HepG2 (cell line): ENCODE measurements around the gene ARHGAP22. TPM values are rescaled to one million over a fixed set of nuclear protein-coding genes. Genes with fewer than 3 reads are reported as not detected.

Experiments used
- ARNTL ChIP-seq: sonication (generic); formaldehyde crosslinking; IDR thresholded peaks from 2 replicates; pipeline ENCODE4 v1.4.0; 2020; ENCODE audit warnings: mild to moderate bottlenecking, missing genetic modification reagents
- DBP ChIP-seq: sonication (generic); formaldehyde crosslinking; IDR thresholded peaks from 2 replicates; pipeline ENCODE4 v1.4.0; 2020; ENCODE audit warnings: missing genetic modification reagents; ENCODE audit errors: not compliant biosample characterization
- HMGXB4 ChIP-seq, 2 experiments: sonication (generic) in 1 of 2; formaldehyde crosslinking in 1 of 2; IDR thresholded peaks; 2 replicates each; pipeline versions ENCODE4 v1.4.0 to v1.6.1; 2018 to 2020; ENCODE audit warnings: missing genetic modification reagents in 2 of 2, borderline replicate concordance in 1 of 2, low read depth in 1 of 2, mild to moderate bottlenecking in 1 of 2, missing biosample characterization in 1 of 2
- JARID2 ChIP-seq: sonication (generic); formaldehyde crosslinking; IDR thresholded peaks from 2 replicates; pipeline ENCODE4 v1.8.1; 2023; ENCODE audit warnings: missing genetic modification reagents, inconsistent platforms; ENCODE audit not compliant: insufficient replicate concordance
- KAT7 ChIP-seq: IDR thresholded peaks from 2 replicates; pipeline ENCODE4 v1.6.1; 2018; ENCODE audit warnings: borderline replicate concordance, missing compliant biosample characterization
- SALL2 ChIP-seq: sonication (generic); formaldehyde crosslinking; IDR thresholded peaks from 2 replicates; pipeline ENCODE4 v1.8.1; 2023; ENCODE audit warnings: mild to moderate bottlenecking, missing genetic modification reagents, inconsistent platforms
- USF2 ChIP-seq, 2 experiments: sonication (generic) in 1 of 2; formaldehyde crosslinking in 1 of 2; IDR thresholded peaks; 2 replicates each; pipeline versions ENCODE4 v1.5.1 to v1.6.1; 2011 to 2020; ENCODE audit warnings: borderline replicate concordance in 1 of 2, low read depth in 1 of 2, low read length in 1 of 2, mild to moderate bottlenecking in 1 of 2, missing genetic modification reagents in 1 of 2, moderate library complexity in 1 of 2
- ZBTB20 ChIP-seq: sonication (generic); formaldehyde crosslinking; IDR thresholded peaks from 2 replicates; pipeline ENCODE4 v1.8.1; 2023; ENCODE audit warnings: missing genetic modification reagents, low read depth, mild to moderate bottlenecking, borderline replicate concordance
- ZFP36L1 ChIP-seq: sonication (generic); formaldehyde crosslinking; IDR thresholded peaks from 2 replicates; pipeline ENCODE4 v1.8.0; 2022; ENCODE audit warnings: mild to moderate bottlenecking, missing genetic modification reagents, moderate library complexity
- ZNF256 ChIP-seq: sonication (generic); formaldehyde crosslinking; conservative IDR thresholded peaks from 2 replicates; pipeline ENCODE4 v1.4.0; 2020; ENCODE audit warnings: missing genetic modification reagents
- ZNF329 ChIP-seq: sonication (generic); formaldehyde crosslinking; IDR thresholded peaks from 2 replicates; pipeline ENCODE4 v1.9.0; 2021; ENCODE audit warnings: low read depth, mild to moderate bottlenecking, missing genetic modification reagents
- polyA plus RNA-seq, 8 experiments: library from polyadenylated mRNA; depleted of rRNA in 3 of 8; stranded (reverse) in 7 of 8; unstranded in 1 of 8; fragments of >200 nt; fragmentation: Illumina TruSeq in 4 of 8; extraction: Trizol in 4 of 8; gene quantifications; 2 replicates each; pipeline versions ENCODE4 v1.2.1 to v1.2.3, GENCODE V29; 2011 to 2016; ENCODE audit warnings: low read depth in 4 of 8, missing spikeins in 1 of 8, mixed read lengths in 1 of 8; ENCODE audit not compliant: insufficient read depth in 1 of 8
- total RNA-seq, 5 experiments: library from RNA; depleted of rRNA; stranded (reverse); fragments of >200 nt; fragmentation: Illumina TruSeq; extraction: Trizol; gene quantifications; 2 replicates each; pipeline ENCODE4 v1.2.3, GENCODE V29; 2016; ENCODE audit warnings: low read depth in 1 of 5

ARHGAP22 gene
- total and polyA plus RNA-seq, 2 of the 13 experiments (the other 11 are each of a cell fraction or from before 2014, with no cell fraction given), result 0.08 to 0.38 TPM

- TF ChIP-seq JARID2, result no peak
- no peak for TF ChIP-seq SALL2
- no peak for TF ChIP-seq USF2 (IDR thresholded peaks at IDR 0.05; ENCODE audit: low read depth, low read length)
- TF ChIP-seq USF2 (CRISPR knock-in tag; IDR thresholded peaks at IDR 0.05; ENCODE audit: borderline replicate concordance), result no peak
- TF ChIP-seq ZNF329 (CRISPR knock-in tag), result no peak
- no peak for TF ChIP-seq ARNTL (CRISPR knock-in tag)
- no peak for TF ChIP-seq KAT7 (CRISPR knock-in tag)
- no peak for TF ChIP-seq DBP (CRISPR knock-in tag)
- no peak for TF ChIP-seq ZNF256 (CRISPR knock-in tag)
- TF ChIP-seq HMGXB4 (CRISPR knock-in tag; IDR thresholded peaks at IDR 0.05; ENCODE audit: borderline replicate concordance in 1 of 2, low read depth in 1 of 2), result no peak
- no peak for TF ChIP-seq ZBTB20
- TF ChIP-seq ZFP36L1, result no peak
These were observed 78.7 kb downstream of the ARHGAP22 start (continued) for GRCh38 chr10:48526011-48526821.
